Measurements from ENCODE around the gene APIP. TPM values are rescaled to one million over a fixed set of nuclear protein-coding genes. Genes with fewer than 3 reads are reported as not detected.

The APIP gene
- total RNA-seq, 1 experiment from 2014 or later: 31.3 TPM

GRCh38 chr11:34870548-34871196 lies 45.5 kb downstream of the APIP start:
- no peak overlapping the region for H3T11ph ChIP-seq (ENCODE audit: low read length)
- no peak overlapping the region; a peak in 1 of 5 replicates for H3K4me3 Mint-ChIP-seq
- H4K8ac ChIP-seq (replicated peaks; ENCODE audit: insufficient read length, low read depth, low read length): no peak overlapping the region
- TF ChIP-seq, protein P1, sequence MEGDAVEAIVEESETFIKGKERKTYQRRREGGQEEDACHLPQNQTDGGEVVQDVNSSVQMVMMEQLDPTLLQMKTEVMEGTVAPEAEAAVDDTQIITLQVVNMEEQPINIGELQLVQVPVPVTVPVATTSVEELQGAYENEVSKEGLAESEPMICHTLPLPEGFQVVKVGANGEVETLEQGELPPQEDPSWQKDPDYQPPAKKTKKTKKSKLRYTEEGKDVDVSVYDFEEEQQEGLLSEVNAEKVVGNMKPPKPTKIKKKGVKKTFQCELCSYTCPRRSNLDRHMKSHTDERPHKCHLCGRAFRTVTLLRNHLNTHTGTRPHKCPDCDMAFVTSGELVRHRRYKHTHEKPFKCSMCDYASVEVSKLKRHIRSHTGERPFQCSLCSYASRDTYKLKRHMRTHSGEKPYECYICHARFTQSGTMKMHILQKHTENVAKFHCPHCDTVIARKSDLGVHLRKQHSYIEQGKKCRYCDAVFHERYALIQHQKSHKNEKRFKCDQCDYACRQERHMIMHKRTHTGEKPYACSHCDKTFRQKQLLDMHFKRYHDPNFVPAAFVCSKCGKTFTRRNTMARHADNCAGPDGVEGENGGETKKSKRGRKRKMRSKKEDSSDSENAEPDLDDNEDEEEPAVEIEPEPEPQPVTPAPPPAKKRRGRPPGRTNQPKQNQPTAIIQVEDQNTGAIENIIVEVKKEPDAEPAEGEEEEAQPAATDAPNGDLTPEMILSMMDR (conservative IDR thresholded peaks at IDR 0.05): no peak
- H3K36me3 Mint-ChIP-seq (ENCODE audit: insufficient read depth in 1 of 3, low read depth in 3 of 3): peaks cover 8 to 15% (median 11%) of the 10 kb centered on the region in 3 experiments; a peak in 6 of 7 replicates
- no peaks in the 10 kb centered on the region; the same call in 1 of the 2 replicates for H3K4me1 ChIP-seq (ENCODE audit: insufficient read depth, low read length)
- no peak overlapping the region for H2BK12ac ChIP-seq (ENCODE audit: insufficient read length, low read depth, low read length)
- H3K79me2 ChIP-seq (ENCODE audit: insufficient read depth, low read length): no peaks in the 10 kb centered on the region
- no peak overlapping the region for H2AK5ac ChIP-seq (ENCODE audit: insufficient read length, low read length)
- no peaks in the 10 kb centered on the region for H3K4me1 Mint-ChIP-seq
- H3K4me2 ChIP-seq (ENCODE audit: insufficient read depth, insufficient read length, low read length): no peak overlapping the region
- no peak for DNase-seq
- no peak overlapping the region for H2BK15ac ChIP-seq (ENCODE audit: low read depth, low read length)
- no peak overlapping the region for H4K5ac ChIP-seq (ENCODE audit: insufficient read length, low read depth, low read length)
- peaks cover 0 to 7% of the 10 kb centered on the region in 2 experiments; a peak in 2 of 5 replicates for H3K9me3 Mint-ChIP-seq
- no peak overlapping the region for H4K91ac ChIP-seq (ENCODE audit: insufficient read length, low read depth, low read length)
- H3K27me3 ChIP-seq (ENCODE audit: insufficient read depth, low read length): no peaks in the 10 kb centered on the region
- no peaks in the 10 kb centered on the region for H3K23me2 ChIP-seq (ENCODE audit: insufficient read length, low read depth, low read length, poor library complexity, severe bottlenecking)
- no peak overlapping the region for H3K56ac ChIP-seq (ENCODE audit: insufficient read length, low read depth, low read length)
- no peaks in the 10 kb centered on the region for H4K20me1 ChIP-seq (ENCODE audit: control insufficient read depth, insufficient read depth, insufficient read length)
- no peaks in the 10 kb centered on the region for H3K9me3 ChIP-seq (ENCODE audit: control insufficient read depth, low read depth, low read length)
- H3K18ac ChIP-seq (ENCODE audit: insufficient read length, low read depth, low read length): no peak overlapping the region
- no CpG with 5 or more reads among the region's 5 CpGs for WGBS (ENCODE audit: extremely low coverage, insufficient read length, low lambda C conversion rate)
- no peaks in the 10 kb centered on the region for H3K27me3 Mint-ChIP-seq (ENCODE audit: low read depth)
- no peak overlapping the region for H3K4ac ChIP-seq (ENCODE audit: low read depth, low read length)
- no peak overlapping the region for H3K27ac ChIP-seq (ENCODE audit: insufficient read length, low read depth, low read length)
- no peak overlapping the region for H2AFZ ChIP-seq (ENCODE audit: low read length)
- no peak overlapping the region for H2BK20ac ChIP-seq (ENCODE audit: low read depth, low read length, poor library complexity, severe bottlenecking)
- H3K27ac Mint-ChIP-seq: no peak overlapping the region
- no peak overlapping the region for H2BK120ac ChIP-seq (ENCODE audit: low read depth, low read length, poor library complexity, severe bottlenecking)
- H2BK5ac ChIP-seq (ENCODE audit: insufficient read length, low read length): no peak overlapping the region
- no peak overlapping the region for H3K23ac ChIP-seq (ENCODE audit: insufficient read length, low read depth, low read length)
- no peaks in the 10 kb centered on the region for H3K79me1 ChIP-seq (ENCODE audit: insufficient read depth, low read depth, low read length, poor library complexity, severe bottlenecking)
- no peak overlapping the region for H3K14ac ChIP-seq (ENCODE audit: insufficient read depth, low read length)
- no peak overlapping the region for H3K9ac ChIP-seq (ENCODE audit: extremely low read depth, insufficient read length, low read length)
